ENCODE results near the gene LARGE2. TPM values are rescaled to one million over a fixed set of nuclear protein-coding genes. Genes with fewer than 3 reads are reported as not detected.

Gene LARGE2
- polyA plus RNA-seq, 1 donor (not counting 4 experiments of a cell fraction or from before 2014, with no cell fraction given): 7.1 TPM

DNA sequence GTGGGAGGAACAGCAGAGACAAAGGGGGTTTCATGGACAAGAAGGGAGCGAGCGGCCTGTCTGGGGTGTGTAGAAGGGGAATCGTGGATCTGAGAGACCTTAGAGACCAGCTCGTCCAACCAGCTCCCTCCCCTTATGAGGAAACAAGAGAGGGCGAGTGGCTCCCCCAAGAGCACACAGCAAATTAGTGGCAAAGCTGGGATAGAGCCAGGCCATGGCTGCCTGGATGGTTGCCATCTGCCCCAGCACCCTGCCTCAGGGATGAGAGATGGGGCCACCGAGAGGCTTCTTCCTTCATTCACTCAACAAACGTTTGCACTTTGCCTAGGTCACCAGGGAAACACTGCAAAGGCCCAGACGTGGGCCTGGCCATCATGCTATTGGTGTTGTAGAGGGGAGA, 32.9 kb upstream of the LARGE2 start:
- Histone ChIP-seq H3K36me3 (ENCODE audit: control insufficient read depth in 2 of 2, extremely low read depth in 1 of 2, insufficient read depth in 2 of 2, low read length in 2 of 2) (no peaks in the 10 kb centered on the region), H2AFZ (ENCODE audit: control insufficient read depth, low read length) (no peak overlapping the region), H3K4me2 (ENCODE audit: control insufficient read depth, extremely low read depth, insufficient read depth, low read depth, low read length) (no peak overlapping the region), H3K27ac (ENCODE audit: control insufficient read depth, insufficient read depth, low read length) (no peak overlapping the region), H3K27me3 (ENCODE audit: control insufficient read depth, extremely low read depth, insufficient read depth, low read length) (peaks cover 4% of the 10 kb centered on the region), H3K9me3 (ENCODE audit: control insufficient read depth, low read depth, low read length) (no peaks in the 10 kb centered on the region), H3K4me1 (ENCODE audit: control insufficient read depth, extremely low read depth, insufficient read depth, low read length) (no peaks in the 10 kb centered on the region), H3K79me2 (ENCODE audit: control insufficient read depth, insufficient read depth, low read length) (no peaks in the 10 kb centered on the region), H4K20me1 (ENCODE audit: control insufficient read depth, extremely low read depth, insufficient read depth, low read length) (no peaks in the 10 kb centered on the region), H3K9ac (ENCODE audit: control insufficient read depth, extremely low read depth, insufficient read depth, low read length) (no peak overlapping the region), H3K9me1 (ENCODE audit: control insufficient read depth, extremely low read depth, insufficient read depth, low read length) (no peaks in the 10 kb centered on the region), H3K4me3 (ENCODE audit: control insufficient read depth in 2 of 3, extremely low read depth in 1 of 3, insufficient read depth in 2 of 3, low read depth in 1 of 3, low read length in 3 of 3) (no peak overlapping the region)
- no peak for FAIRE-seq
- dilution Hi-C loops (cut with MboI; ENCODE audit: extremely low pct_ligation_motif_present, low sequenced_read_pairs): no loop called here
- TF ChIP-seq EZH2 (IDR thresholded peaks at IDR 0.05; ENCODE audit: low read length) (no peak), CTCF (optimal IDR thresholded peaks at IDR 0.05 in 1 of 3, IDR thresholded peaks at IDR 0.05 in 1 of 3, conservative IDR thresholded peaks at IDR 0.05 in 1 of 3; ENCODE audit: extremely low read depth in 1 of 3, insufficient read depth in 2 of 3, low read length in 3 of 3) (no peak)
- DNase-seq (ENCODE audit: low read depth, low spot score): no peak

GRCh38 chr11:45889966-45890365, 32.5 kb upstream of the LARGE2 start:
- Histone ChIP-seq H3K4me3 (ENCODE audit: control insufficient read depth in 2 of 3, extremely low read depth in 1 of 3, insufficient read depth in 2 of 3, low read depth in 1 of 3, low read length in 3 of 3) (no peak overlapping the region), H3K9me3 (ENCODE audit: control insufficient read depth, low read depth, low read length) (no peaks in the 10 kb centered on the region), H3K79me2 (ENCODE audit: control insufficient read depth, insufficient read depth, low read length) (no peaks in the 10 kb centered on the region), H4K20me1 (ENCODE audit: control insufficient read depth, extremely low read depth, insufficient read depth, low read length) (no peaks in the 10 kb centered on the region), H3K4me2 (ENCODE audit: control insufficient read depth, extremely low read depth, insufficient read depth, low read depth, low read length) (no peak overlapping the region), H3K27ac (ENCODE audit: control insufficient read depth, insufficient read depth, low read length) (no peak overlapping the region), H3K36me3 (ENCODE audit: control insufficient read depth in 2 of 2, extremely low read depth in 1 of 2, insufficient read depth in 2 of 2, low read length in 2 of 2) (no peaks in the 10 kb centered on the region), H3K9ac (ENCODE audit: control insufficient read depth, extremely low read depth, insufficient read depth, low read length) (no peak overlapping the region), H2AFZ (ENCODE audit: control insufficient read depth, low read length) (no peak overlapping the region), H3K9me1 (ENCODE audit: control insufficient read depth, extremely low read depth, insufficient read depth, low read length) (no peaks in the 10 kb centered on the region), H3K4me1 (ENCODE audit: control insufficient read depth, extremely low read depth, insufficient read depth, low read length) (no peaks in the 10 kb centered on the region), H3K27me3 (ENCODE audit: control insufficient read depth, extremely low read depth, insufficient read depth, low read length) (peaks cover 4% of the 10 kb centered on the region)
- FAIRE-seq (no peak), DNase-seq (ENCODE audit: low read depth, low spot score) (no peak)
- TF ChIP-seq EZH2 (IDR thresholded peaks at IDR 0.05; ENCODE audit: low read length) (no peak), CTCF (optimal IDR thresholded peaks at IDR 0.05 in 1 of 3, IDR thresholded peaks at IDR 0.05 in 1 of 3, conservative IDR thresholded peaks at IDR 0.05 in 1 of 3; ENCODE audit: extremely low read depth in 1 of 3, insufficient read depth in 2 of 3, low read length in 3 of 3) (no peak)
- dilution Hi-C loops (cut with MboI; ENCODE audit: extremely low pct_ligation_motif_present, low sequenced_read_pairs): no loop called here

Measured in keratinocyte (primary cell).